Natural killer cell (primary cell): ENCODE measurements around the gene GNAT1. TPM values are rescaled to one million over a fixed set of nuclear protein-coding genes. Genes with fewer than 3 reads are reported as not detected.

ENCODE experiments used
- ATAC-seq, 3 donors: fragments of 150-1000 bp in 2 of 3; fragments of 200-7000 bp in 1 of 3; cut with Tn5 transposase; 1 replicate in 1 of 3; 2 replicates in 2 of 3; pipeline ENCODE4 v1.10.0; 2021; ENCODE audit warnings: mild to moderate bottlenecking in 2 of 3, moderate library complexity in 2 of 3
- DNase-seq, 2 donors: peaks; one replicate each; pipeline versions ENCODE4 v3.0.0 to v3.0.0-alpha.2; 2013 to 2021; ENCODE audit warnings: mixed read lengths in 1 of 2
- H3K27ac ChIP-seq: one replicate; pipeline ENCODE4 v1.5.1; 2013; ENCODE audit warnings: mild to moderate bottlenecking, low read length
- H3K27me3 ChIP-seq: one replicate; pipeline ENCODE4 v1.6.1; 2013; ENCODE audit warnings: low read length; ENCODE audit not compliant: control insufficient read depth, insufficient read depth
- H3K36me3 ChIP-seq: one replicate; pipeline ENCODE4 v1.6.1; 2013; ENCODE audit warnings: low read length; ENCODE audit not compliant: control insufficient read depth, insufficient read depth
- H3K4me1 ChIP-seq: one replicate; pipeline ENCODE4 v1.6.1; 2013; ENCODE audit warnings: low read length; ENCODE audit not compliant: control insufficient read depth, insufficient read depth
- H3K4me3 ChIP-seq: one replicate; pipeline ENCODE4 v1.5.1; 2013; ENCODE audit warnings: low read length
- H3K9me3 ChIP-seq: one replicate; pipeline ENCODE4 v1.6.1; 2013; ENCODE audit warnings: low read length; ENCODE audit not compliant: control insufficient read depth, insufficient read depth
- H3K27ac Mint-ChIP-seq, 2 donors: one replicate each; pipeline ENCODE4 v1.8.0; 2022; ENCODE audit warnings: mild to moderate bottlenecking in 2 of 2, mixed read lengths in 2 of 2, moderate library complexity in 1 of 2
- H3K27me3 Mint-ChIP-seq, 2 donors: one replicate each; pipeline ENCODE4 v1.8.0; 2022; ENCODE audit warnings: low read depth in 2 of 2, mixed read lengths in 2 of 2
- H3K36me3 Mint-ChIP-seq: one replicate; pipeline ENCODE4 v1.8.0; 2022; ENCODE audit warnings: mixed read lengths
- H3K4me1 Mint-ChIP-seq, 2 donors: one replicate each; pipeline ENCODE4 v1.8.0; 2022; ENCODE audit warnings: mixed read lengths in 2 of 2
- H3K4me3 Mint-ChIP-seq: one replicate; pipeline ENCODE4 v1.8.0; 2022; ENCODE audit warnings: mild to moderate bottlenecking, moderate library complexity, mixed read lengths
- H3K9me3 Mint-ChIP-seq, 2 donors: one replicate each; pipeline ENCODE4 v1.8.0; 2022; ENCODE audit warnings: mixed read lengths in 2 of 2
- WGBS: methylation state at CpG from one replicate; pipeline ENCODE4 v1.1.7; 2013; ENCODE audit warnings: missing lambda C conversion rate; ENCODE audit not compliant: insufficient coverage; 5-methylcytosine and 5-hydroxymethylcytosine counted together
- intact Hi-C: fragments of 100-400 bp; cut with micrococcal nuclease; formaldehyde crosslinking; loops from one replicate; pipeline ENCODE4 v1.14.2; 2022
- total RNA-seq, 4 donors: library from RNA; stranded (reverse); fragments of 120-200 nt in 1 of 4; gene quantifications; one replicate each; pipeline versions ENCODE4 v1.2.3 to v1.2.4, GENCODE V29; 2013 to 2022
- TF ChIP-seq, protein P1 (sequence below): fragments of 200-600 bp; IDR thresholded peaks from one replicate; pipeline ENCODE4 v1.8.0; 2022; ENCODE audit warnings: antibody characterized with exemption

GNAT1 gene
- total RNA-seq, 3 donors from 2014 or later (not counting 1 experiment from before 2014, with no cell fraction given) = not detected

- Mint-ChIP-seq H3K36me3 (no peaks in the 10 kb centered on the region), H3K4me1 (no peaks in the 10 kb centered on the region), H3K27ac (no peak overlapping the region), H3K27me3 (no peaks in the 10 kb centered on the region), H3K9me3 (no peaks in the 10 kb centered on the region), H3K4me3 (no peak overlapping the region)
- intact Hi-C loops = no loop called here
- H3K36me3 ChIP-seq = no peaks in the 10 kb centered on the region
- TF ChIP-seq, protein P1, sequence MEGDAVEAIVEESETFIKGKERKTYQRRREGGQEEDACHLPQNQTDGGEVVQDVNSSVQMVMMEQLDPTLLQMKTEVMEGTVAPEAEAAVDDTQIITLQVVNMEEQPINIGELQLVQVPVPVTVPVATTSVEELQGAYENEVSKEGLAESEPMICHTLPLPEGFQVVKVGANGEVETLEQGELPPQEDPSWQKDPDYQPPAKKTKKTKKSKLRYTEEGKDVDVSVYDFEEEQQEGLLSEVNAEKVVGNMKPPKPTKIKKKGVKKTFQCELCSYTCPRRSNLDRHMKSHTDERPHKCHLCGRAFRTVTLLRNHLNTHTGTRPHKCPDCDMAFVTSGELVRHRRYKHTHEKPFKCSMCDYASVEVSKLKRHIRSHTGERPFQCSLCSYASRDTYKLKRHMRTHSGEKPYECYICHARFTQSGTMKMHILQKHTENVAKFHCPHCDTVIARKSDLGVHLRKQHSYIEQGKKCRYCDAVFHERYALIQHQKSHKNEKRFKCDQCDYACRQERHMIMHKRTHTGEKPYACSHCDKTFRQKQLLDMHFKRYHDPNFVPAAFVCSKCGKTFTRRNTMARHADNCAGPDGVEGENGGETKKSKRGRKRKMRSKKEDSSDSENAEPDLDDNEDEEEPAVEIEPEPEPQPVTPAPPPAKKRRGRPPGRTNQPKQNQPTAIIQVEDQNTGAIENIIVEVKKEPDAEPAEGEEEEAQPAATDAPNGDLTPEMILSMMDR = no peak
- H3K4me3 ChIP-seq = no peak overlapping the region
- 94% methylated on average over 26 of the region's 26 CpGs for WGBS
- H3K27me3 ChIP-seq = no peaks in the 10 kb centered on the region
- no peaks in the 10 kb centered on the region for H3K4me1 ChIP-seq
- DNase-seq = no peak
- no peaks in the 10 kb centered on the region for H3K9me3 ChIP-seq
- ATAC-seq = no peak
- H3K27ac ChIP-seq = no peak overlapping the region
Measured at GRCh38 chr3:50182533-50183099, 8.8 kb upstream of the GNAT1 start.

DNA sequence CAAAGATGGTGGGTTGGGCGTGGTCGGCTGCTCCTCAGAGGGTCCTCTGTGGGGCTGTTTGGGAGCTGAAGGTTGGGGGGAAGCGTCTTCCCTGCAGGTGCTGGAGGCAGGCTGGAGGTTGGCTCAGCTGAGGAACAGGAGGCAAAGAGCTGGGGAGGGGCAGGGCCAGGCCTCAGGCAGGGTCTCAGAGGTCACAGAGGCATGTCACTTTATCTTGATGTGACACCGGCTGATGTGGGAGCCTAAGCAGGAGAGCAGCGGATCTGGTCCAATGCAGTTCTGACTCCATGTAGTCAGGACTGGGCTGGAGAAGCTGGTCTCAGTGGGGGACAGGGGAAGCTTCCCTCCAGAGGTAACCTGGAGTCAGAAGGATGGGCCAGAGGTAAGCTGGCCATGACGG is 7.7 kb upstream of the GNAT1 start:
- H3K9me3 ChIP-seq = no peaks in the 10 kb centered on the region
- no peak for DNase-seq
- Mint-ChIP-seq H3K4me1 (no peaks in the 10 kb centered on the region), H3K4me3 (no peak overlapping the region), H3K9me3 (no peaks in the 10 kb centered on the region), H3K36me3 (no peaks in the 10 kb centered on the region), H3K27ac (no peak overlapping the region), H3K27me3 (no peaks in the 10 kb centered on the region)
- no peak overlapping the region for H3K27ac ChIP-seq
- TF ChIP-seq, protein P1 = no peak
- no peaks in the 10 kb centered on the region for H3K36me3 ChIP-seq
- intact Hi-C loops = no loop called here
- no peak overlapping the region for H3K4me3 ChIP-seq
- no peak for ATAC-seq
- 87% methylated on average over 6 of the region's 6 CpGs for WGBS
- no peaks in the 10 kb centered on the region for H3K27me3 ChIP-seq
- H3K4me1 ChIP-seq = no peaks in the 10 kb centered on the region

GRCh38 chr3:50184242-50184978 is 7.0 kb upstream of the GNAT1 start:
- TF ChIP-seq, protein P1 = no peak
- Mint-ChIP-seq H3K36me3 (no peaks in the 10 kb centered on the region), H3K4me3 (no peak overlapping the region), H3K9me3 (no peaks in the 10 kb centered on the region), H3K27ac (no peak overlapping the region), H3K4me1 (no peaks in the 10 kb centered on the region), H3K27me3 (no peaks in the 10 kb centered on the region)
- Histone ChIP-seq H3K27me3 (no peaks in the 10 kb centered on the region), H3K4me1 (no peaks in the 10 kb centered on the region), H3K9me3 (no peaks in the 10 kb centered on the region), H3K36me3 (no peaks in the 10 kb centered on the region), H3K4me3 (no peak overlapping the region), H3K27ac (no peak overlapping the region)
- intact Hi-C loops = no loop called here
- 95% methylated on average over 18 of the region's 21 CpGs for WGBS
- DNase-seq (no peak), ATAC-seq (no peak)
